Inferior parietal cortex (tissue), 1 donor: ENCODE measurements around the gene CCDC152.
A peak's percentile ranks its signal among the peaks of the same experiment; 100 is the strongest.
"Not testable (repeated sequence)": the region's sequence is repeated elsewhere in the genome, so short reads cannot be mapped to it uniquely, and the experiment has no call there.

Experiments
- DNase-seq: peaks from one replicate; pipeline ENCODE4 v3.0.0-alpha.2; 2016; ENCODE audit errors: extremely low spot score

CCDC152 gene

GRCh38 chr5:42756606-42757601, at the start of gene CCDC152:
CCDC152 (plus strand) TSS chr5:42756818; CDS start chr5:42759122, 2,304 bp downstream.
- DNase-seq = peak; percentile 18

DNA sequence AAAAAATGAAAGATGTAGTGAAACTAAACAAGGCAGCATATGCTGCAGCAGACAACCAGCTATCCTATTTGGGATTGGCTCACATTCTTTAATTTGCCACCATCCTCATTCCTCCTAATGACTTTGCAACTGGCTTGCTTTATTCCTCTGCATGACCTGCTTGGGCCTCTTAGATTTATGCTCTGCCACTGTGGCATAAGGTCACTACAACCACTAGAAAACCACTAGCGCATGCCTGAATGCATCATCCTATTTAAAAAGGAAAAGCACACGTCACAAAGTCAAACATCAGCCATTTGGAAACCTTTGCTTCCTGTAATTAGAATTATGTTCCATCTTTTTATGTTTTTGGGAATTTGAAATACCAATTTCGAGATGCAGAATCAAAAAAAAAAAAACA, 40.8 kb upstream of the CCDC152 start:
- no peak for DNase-seq

DNA sequence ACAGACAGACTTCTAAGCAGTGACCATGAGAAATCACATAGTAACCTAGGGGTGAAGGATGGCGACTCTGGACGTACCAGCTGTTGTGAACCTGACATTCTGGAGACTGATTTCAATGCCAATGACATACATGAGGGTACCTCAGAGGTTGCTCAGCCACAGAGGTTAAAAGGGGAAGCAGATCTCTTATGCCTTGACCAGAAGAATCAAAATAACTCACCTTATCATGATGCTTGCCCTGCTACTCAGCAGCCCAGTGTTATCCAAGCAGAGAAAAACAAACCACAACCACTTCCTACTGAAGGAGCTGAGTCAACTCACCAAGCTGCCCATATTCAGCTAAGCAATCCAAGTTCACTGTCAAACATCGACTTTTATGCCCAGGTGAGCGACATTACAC, 38.0 kb upstream of the CCDC152 start:
- no peak for DNase-seq

DNA sequence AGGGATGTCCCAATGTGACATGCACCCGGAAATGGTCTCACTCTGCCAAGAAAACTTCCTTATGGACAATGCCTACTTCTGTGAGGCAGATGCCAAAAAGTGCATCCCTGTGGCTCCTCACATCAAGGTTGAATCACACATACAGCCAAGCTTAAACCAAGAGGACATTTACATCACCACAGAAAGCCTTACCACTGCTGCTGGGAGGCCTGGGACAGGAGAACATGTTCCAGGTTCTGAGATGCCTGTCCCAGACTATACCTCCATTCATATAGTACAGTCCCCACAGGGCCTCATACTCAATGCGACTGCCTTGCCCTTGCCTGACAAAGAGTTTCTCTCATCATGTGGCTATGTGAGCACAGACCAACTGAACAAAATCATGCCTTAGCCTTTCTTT, 37.6 kb upstream of the CCDC152 start:
- DNase-seq = no peak

GRCh38 chr5:42720251-42720650, 36.4 kb upstream of the CCDC152 start:
- no peak for DNase-seq

GRCh38 chr5:42721484-42721883, 35.1 kb upstream of the CCDC152 start:
- no peak for DNase-seq

DNA sequence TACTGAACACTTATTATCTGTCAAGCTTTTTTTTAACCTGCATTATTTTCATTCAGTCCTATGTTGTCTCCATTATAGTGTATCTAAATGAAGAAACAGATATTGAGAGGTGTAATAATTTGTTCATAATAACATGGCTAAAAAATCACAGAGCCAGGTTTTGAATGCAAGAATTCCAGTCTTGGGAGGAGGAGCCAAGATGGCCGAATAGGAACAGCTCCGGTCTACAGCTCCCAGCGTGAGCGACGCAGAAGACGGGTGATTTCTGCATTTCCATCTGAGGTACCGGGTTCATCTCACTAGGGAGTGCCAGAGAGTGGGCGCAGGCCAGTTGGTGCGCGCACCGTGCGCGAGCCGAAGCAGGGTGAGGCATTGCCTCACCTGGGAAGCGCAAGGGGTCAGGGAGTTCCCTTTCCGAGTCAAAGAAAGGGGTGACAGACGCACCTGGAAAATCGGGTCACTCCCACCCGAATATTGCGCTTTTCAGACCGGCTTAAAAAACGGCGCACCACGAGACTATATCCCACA, 22.0 kb upstream of the CCDC152 start:
- DNase-seq = not testable (repeated sequence)

DNA sequence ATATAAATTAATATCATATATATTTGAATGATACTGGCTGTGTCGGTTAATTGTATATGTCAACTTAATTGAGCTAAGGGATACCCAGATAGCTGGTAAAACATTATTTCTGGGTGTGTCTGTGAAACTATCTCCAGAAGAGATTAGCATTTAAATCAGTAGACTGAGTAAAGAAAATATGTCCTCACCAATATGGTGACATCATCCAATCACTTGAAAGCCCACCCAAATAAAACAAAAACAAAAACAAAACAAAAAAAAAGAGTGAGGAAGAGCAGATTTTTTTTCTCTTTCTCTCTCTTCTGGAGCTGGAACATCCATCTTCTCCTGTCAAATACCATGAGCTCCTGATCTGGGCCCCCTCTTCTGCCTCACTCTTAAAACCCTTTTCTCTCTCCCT, 15.7 kb upstream of the CCDC152 start:
- DNase-seq = no peak

- no peak for DNase-seq
Observed at GRCh38 chr5:42745426-42745825, 11.2 kb upstream of the CCDC152 start.

DNA sequence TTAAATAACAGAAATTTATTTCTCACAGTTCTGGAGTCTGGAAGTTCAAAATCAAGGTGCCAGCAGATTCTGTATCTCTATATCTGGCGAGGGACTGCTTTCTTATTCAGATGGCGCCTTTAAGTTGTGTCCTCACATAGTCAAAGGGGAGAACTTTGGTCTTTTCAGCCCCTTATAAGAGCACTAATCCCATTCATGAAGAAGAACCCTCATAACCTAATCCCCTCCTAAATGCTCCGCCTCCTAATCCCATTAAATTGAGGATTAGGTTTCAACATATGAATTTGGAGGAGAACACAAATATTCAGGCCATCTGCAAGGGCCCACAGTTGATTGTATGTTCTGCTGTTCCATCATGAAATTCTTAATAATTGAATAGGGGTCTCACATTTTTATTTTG, 10.8 kb upstream of the CCDC152 start:
- DNase-seq = no peak

DNA sequence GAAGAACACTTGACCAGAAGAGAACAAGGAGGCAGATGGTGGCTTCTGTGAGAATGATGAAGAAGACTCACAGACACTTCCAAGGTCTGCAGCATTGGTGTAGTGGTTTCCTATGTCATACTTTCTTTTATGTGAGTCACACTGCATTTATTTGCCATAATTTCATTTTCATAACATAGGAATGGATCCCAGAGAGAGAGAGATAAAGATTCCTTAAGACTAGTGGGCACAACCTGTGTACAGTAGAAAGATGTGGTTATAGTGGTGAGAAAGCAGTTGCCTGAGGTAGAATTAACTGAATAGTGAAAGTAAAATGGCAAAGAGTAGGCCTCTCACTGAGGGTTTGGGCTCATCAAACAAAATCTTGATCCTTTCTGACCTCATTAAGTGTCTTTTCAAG, 7.6 kb upstream of the CCDC152 start:
- DNase-seq = no peak

DNA sequence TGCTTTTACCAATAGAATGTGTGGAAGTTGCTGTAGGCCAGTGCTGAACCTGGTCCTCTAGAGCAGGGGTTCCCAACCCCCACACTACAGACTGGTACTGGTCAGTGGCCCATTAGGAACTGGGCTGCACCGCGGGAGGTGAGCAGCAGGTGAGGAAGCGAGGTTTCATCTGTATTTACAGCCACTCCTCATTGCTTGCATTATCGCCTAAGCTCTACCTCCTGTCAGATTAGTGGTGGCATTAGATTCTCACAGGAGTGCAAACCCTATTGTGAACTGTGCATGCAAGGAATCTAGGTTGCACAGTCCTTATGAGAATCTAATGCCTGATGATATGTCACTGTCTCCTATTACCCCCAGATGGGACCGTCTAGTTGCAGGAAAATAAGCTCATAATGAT, 6.1 kb upstream of the CCDC152 start:
- DNase-seq = no peak

GRCh38 chr5:42751044-42751443, 5.6 kb upstream of the CCDC152 start:
- no peak for DNase-seq

- DNase-seq = no peak
Observed at GRCh38 chr5:42753099-42753498, 3.5 kb upstream of the CCDC152 start.

GRCh38 chr5:42759456-42759855, 2.8 kb downstream of the CCDC152 start:
- DNase-seq = no peak

- no peak for DNase-seq
Observed at GRCh38 chr5:42760426-42760825, 3.8 kb downstream of the CCDC152 start.

DNA sequence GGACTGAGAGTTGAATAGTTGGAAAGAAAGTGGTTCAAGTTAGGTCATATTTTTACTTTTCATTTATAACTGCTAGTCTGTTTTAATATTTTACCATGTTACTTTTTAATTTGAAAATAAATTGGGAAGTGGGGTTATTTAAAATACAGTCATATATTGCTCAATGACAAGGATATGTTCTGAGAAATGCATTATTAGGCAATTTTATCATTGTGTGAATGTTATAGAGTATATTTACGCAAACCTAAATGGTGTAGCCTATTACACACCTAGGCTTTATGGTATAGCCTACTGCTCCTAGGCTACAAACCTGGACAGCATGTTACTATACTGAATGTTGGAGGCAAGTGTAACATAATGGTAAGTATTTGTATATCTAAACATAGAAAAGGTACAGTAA, 5.2 kb downstream of the CCDC152 start:
- no peak for DNase-seq

GRCh38 chr5:42767491-42768105, 11.0 kb downstream of the CCDC152 start:
- DNase-seq = peak; percentile 70

DNA sequence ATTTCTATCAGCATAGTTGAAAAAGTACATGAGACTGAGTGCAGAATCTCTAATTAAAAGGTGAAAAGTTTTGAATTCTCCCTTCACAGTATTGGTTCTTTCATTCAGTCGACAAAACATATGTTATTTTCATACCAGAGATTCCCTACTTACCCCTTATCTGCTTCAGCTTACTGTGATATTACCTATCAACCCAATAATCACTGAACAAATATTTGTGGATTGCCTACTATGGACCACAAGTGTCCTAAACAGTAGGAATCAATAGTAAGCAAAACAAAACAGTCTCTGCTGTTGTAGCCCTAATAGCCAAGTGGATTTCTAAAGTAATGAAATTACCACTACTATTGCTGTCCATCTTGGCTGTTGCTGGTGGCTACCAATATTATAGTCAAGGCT, 11.5 kb downstream of the CCDC152 start:
- no peak for DNase-seq

- DNase-seq = no peak
Observed at GRCh38 chr5:42770003-42770402, 13.4 kb downstream of the CCDC152 start.

GRCh38 chr5:42772265-42772993, 15.8 kb downstream of the CCDC152 start:
- DNase-seq = no peak

- DNase-seq = no peak
Observed at GRCh38 chr5:42779083-42779482, 22.5 kb downstream of the CCDC152 start.
